Erythroblast (primary cell): ENCODE measurements around the gene SPRED3.
A peak's percentile ranks its signal among the peaks of the same experiment; 100 is the strongest.

ENCODE experiments used
- DNase-seq, 2 experiments: peaks; one replicate each; lab custom pipeline; 2025; lab: John Stamatoyannopoulos, UW
- GATA1 ChIP-seq: IDR thresholded peaks from 2 replicates; pipeline ENCODE4 v1.6.1; 2011; ENCODE audit warnings: low read depth, mild to moderate bottlenecking, control low read depth, low read length, moderate library complexity
- POLR2A ChIP-seq: IDR thresholded peaks from 2 replicates; pipeline ENCODE4 v1.6.1; 2011; ENCODE audit warnings: mild to moderate bottlenecking, low read length

Gene SPRED3

DNA sequence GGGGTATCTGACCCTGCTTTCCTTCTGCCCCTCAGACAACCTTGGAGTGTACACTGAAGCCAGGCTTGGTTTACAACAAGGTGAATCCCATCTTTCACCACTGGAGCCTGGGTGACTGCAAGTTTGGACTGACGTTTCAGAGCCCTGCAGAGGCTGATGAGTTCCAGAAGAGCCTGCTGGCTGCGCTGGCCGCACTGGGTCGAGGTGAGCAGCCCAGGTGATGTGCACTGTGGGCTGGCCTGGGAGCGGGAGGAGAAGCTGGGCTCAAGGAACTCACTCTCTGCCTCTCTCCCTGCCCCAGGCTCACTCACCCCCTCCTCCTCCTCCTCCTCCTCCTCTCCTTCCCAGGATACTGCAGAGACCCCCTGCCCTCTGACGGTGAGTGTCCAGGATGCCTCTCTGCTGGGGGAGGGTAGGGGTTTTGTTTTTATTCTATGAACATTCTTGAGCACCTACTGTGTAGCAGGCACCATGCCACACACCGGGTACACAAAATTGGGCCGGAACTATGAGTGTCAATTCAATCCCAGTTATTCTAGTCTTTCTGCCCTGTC is 3.5 kb downstream of the SPRED3 start:
- DNase-seq: no peak
- TF ChIP-seq POLR2A: no peak
- TF ChIP-seq GATA1: no peak

DNA sequence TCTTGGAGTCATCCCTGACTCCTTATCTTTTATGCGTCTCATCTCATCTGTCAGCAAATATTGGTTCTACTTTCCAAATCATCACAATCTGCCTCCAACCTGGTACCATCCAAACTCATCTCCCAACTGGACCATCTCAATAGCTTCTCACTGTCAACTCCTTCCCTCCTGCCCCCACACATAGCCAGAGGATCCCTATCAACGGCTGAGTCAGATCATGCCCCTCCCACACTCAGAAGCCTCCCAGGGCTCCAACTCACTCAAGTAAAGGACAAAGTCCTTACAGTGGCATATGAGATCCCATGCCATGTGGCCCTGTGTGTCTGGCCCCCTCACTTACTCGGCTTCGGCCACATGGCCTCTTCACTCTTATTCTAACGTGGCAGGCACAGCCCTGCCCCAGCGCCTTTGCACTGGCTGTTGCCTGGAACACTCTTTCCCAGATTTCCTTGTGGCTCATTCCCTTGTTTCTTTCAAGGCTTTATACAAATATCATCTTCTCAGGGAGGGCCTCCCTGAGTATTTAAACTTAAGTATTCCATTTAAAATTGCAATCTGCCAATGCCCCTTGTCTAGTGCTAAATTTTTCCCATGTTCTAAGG is 4.3 kb downstream of the SPRED3 start:
- peak; percentile 40 to 66 for DNase-seq
- TF ChIP-seq POLR2A (no peak), GATA1 (no peak)

DNA sequence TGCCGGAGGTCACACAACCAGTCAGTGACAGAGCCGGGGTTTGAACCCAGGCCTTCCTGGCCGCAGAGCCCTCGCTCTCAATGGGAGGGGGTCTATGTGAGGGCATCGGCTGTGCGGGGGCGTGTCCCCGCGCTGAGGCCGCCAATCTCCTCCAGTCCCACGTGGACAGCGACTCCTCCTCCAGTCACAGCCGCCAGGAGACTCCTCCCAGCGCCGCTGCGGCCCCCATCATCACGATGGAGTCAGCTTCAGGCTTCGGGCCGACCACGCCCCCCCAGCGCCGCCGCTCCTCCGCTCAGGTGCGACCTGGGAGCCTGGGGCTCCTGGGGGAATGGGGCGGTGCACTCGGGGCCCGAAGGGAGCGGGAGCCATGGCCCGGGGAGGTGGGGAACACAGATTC is 6.0 kb downstream of the SPRED3 start:
- peak; percentile 54 to 63 for DNase-seq
- TF ChIP-seq GATA1: no peak
- no peak for TF ChIP-seq POLR2A

DNA sequence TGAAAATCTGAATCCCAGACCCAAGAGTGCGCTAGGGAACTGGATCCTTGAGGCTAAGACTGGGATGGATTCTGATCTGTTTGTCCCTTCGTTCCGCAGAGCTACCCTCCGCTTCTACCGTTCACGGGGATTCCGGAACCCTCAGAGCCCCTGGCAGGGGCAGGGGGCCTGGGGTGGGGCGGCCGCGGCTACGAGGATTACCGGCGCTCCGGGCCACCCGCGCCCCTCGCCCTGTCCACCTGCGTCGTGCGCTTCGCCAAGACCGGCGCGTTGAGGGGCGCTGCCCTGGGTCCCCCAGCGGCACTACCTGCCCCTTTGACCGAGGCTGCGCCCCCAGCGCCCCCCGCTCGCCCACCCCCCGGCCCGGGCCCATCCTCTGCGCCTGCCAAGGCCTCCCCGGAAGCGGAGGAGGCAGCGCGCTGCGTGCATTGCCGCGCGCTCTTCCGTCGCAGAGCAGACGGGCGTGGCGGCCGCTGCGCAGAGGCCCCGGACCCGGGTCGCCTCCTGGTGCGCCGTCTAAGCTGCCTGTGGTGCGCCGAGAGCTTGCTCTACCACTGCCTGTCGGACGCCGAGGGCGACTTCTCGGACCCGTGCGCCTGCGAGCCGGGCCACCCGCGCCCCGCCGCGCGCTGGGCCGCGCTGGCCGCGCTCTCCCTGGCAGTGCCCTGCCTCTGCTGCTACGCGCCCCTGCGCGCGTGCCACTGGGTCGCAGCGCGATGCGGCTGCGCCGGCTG is 7.1 kb downstream of the SPRED3 start:
- no peak for TF ChIP-seq GATA1
- TF ChIP-seq POLR2A: no peak
- no peak for DNase-seq

DNA sequence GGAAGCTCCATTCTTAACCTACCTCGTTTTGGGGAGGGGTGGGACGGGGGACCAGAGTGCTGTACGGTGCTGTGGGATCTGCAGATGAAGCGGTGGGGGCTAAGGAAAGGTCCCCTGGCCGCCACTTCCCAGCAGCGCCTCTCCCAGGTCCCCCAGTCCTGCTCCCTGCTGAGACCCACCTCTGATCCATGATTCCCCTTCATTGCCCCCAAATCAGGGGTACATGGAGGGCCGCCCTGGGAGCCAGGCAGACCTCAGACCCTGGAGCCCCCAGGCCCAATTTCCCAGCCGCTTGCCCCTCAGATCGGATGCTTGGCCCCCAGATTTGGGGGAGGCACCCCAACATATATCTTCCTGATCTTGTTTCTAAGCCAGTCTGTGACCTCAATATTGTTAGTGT is 10.6 kb downstream of the SPRED3 start:
- DNase-seq: no peak

DNA sequence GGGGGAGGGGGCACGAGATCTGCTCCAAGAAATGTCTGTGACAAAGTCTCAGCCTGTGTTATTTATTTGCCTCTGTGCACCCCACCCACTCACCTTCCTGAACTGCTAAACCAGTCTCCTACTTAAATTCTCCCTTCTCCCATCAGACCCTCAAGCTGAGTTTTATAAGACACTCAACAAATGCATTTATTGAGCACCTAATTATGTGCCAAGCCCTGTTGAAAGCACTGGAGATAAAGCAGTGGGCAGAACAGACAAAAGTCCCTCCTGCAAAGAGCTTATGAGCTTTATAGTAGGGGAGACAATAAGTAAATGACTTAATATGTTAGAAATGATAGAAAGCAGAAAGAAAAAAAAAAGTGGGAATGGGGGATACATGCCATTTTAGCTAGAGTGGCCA is 11.0 kb downstream of the SPRED3 start:
- TF ChIP-seq POLR2A: no peak
- TF ChIP-seq GATA1: no peak
- no peak for DNase-seq

More for the DNA sequence above, 10.6 kb downstream of the SPRED3 start:
- TF ChIP-seq POLR2A: no peak
- no peak for TF ChIP-seq GATA1

DNA sequence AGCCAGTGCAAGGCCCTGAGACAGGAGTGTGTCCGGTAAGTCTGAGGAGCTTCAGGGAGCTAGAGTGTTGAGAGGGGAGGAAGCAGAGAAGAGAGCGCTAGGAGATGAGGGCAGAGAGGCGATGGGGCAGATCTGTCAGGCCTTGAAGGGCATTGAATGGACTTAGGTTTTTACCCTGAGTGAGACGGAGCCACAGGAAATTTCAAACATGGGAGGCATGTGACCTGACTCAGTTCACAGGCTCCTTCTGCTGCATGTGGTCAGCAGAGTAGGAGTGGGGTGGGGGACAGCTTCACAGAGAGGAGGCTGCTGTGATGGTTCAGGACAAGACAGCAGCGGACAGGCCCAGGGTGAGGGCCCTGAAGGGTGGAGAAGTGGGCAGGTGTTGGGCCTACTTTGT is 11.9 kb downstream of the SPRED3 start:
- no peak for TF ChIP-seq POLR2A
- TF ChIP-seq GATA1: no peak
- no peak for DNase-seq

DNA sequence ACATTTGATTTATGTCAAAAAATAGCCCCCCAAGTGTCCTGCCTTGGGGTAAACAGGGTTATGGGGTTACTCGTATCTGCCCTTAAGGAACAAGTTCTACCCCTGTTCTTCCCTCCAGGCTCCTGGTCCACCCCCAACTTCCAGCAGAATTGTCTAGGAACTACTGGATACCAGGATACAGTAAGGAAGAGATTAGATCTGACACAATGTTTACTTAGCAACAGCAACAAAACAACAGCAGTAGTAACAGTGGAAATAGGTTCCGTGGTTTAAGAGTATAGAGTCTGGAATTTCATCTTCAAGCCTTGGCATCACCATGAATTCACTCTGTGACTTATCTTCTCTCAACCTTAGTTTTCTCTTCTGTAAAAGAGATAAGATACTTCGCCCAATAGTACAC is 12.7 kb downstream of the SPRED3 start:
- TF ChIP-seq GATA1 (no peak), POLR2A (no peak)
- no peak for DNase-seq

DNA sequence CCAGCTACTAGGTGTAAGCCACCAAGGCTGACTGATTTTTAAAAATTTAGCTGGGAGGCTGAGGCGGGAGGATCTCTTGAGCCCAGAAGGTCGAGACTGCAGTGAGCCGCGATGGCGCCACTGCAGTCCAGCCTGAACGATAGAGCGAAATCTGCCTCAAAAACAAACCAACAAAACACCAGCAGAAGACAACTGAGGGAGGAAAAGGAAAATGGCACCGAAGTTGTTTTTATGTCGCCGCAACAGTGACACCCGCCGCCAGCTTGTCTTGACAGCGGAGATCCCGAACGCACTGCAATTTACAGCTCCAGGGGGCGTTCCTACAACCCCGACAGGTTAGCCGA is 14.1 kb downstream of the SPRED3 start:
- TF ChIP-seq POLR2A: peak; percentile 32
- no peak for TF ChIP-seq GATA1
- no peak for DNase-seq

DNA sequence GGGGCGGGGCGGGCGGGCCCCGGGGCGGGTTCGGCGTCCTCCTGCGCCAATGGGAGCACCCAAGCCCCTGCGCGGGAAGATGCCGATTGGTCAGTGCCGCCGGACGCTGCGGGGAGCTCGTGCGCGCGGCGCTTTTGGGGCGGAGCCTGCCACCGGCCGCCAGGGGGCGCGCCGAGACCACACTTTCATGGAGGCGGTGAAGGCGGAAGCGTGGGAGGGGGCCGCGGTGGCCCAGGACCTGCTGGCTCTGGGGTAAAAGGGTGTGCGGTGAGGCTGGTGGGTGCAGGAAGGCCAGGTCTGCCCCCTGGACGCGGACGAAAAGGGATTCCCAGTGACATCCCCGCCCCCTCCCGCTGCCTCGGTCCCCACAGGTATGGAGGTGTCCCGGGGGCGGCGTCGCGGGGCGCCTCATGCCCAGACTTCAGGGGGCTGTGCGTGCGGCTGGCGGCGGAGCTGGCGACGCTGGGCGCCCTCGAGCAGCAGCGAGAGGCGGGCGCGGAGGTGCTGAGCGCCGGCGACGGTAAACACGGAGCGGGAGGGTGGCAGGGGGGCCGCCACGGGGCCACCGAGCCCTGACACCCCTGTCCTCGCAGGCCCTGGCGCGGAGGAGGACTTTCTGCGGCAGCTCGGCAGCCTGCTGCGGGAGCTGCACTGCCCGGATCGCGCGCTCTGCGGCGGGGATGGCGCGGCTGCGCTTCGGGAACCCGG is 14.6 kb downstream of the SPRED3 start, which contains the start of gene FAM98C:
Gene FAM98C, plus strand, starts transcription at position 127 of the 708 bp plus-strand sequence. Its CDS starts 61 bp downstream, at position 188.
- peak; percentile 98 to 99 for DNase-seq
- TF ChIP-seq POLR2A (peak; percentile 50), GATA1 (no peak)

DNA sequence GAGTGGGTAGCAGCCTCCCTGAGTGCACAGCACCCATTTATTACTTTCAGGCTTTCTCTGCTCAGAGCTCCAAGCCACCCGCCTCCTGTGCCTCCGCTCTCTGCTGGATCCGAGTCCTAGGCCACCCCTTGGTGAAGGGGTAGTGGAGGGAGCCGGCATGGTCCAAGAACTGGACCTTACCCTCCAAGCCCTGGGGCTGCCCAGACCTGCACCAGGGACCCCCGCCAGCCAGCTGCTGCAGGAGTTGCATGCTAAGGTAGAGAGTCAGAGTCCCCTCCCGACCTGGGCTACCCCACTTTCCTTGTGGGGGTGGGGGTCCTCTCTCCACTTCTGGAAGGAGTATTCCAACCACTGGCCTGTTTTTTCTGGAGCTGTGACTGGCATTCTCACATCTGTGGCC is 16.4 kb downstream of the SPRED3 start:
- DNase-seq: no peak
- no peak for TF ChIP-seq GATA1
- TF ChIP-seq POLR2A: no peak

DNA sequence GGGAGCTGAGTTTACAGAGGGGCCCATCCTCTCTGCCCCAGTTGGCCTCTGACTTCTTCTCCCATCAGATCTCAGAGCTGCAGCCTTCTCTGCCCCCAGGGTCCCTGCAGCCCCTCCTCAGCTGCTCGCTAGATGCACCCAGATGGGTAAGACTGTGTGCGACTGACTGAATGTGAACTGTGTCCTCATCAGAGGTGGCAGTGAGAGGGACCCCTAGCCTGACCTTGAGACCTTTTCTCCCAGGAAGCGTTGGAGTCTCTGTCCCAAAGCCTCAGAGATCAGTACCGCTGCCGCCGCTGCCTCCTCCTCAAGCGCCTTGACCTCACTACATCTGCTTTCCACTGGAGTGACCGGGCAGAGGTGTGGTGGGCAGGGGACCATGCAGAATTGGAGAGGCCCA is 16.8 kb downstream of the SPRED3 start:
- TF ChIP-seq POLR2A (no peak), GATA1 (no peak)
- no peak for DNase-seq

DNA sequence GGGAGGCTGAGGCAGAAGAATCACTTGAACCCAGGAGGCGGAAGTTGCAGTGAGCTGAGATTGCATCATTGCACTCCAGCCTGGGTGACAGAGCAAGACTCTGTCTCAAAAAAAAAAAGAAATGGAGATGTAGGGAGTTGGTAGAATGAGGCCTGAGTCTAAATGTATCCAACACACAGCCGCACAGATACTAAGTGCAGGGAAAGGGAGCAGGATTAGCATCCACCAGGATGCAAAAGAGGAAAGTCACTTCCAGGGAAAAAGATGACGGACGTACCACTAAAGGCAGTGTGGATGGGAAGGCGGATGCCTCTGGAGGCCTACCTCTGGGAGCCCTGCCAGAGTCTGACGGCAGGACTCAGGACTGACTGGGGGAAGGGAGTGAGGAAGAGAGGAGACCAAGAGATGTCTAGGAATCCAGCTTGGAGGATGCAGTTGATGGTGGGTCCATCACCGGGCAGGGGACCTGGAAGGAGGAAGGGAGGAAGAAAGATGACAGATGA is 21.2 kb downstream of the SPRED3 start:
- no peak for DNase-seq
- peak; percentile 15 for TF ChIP-seq POLR2A
- no peak for TF ChIP-seq GATA1

DNA sequence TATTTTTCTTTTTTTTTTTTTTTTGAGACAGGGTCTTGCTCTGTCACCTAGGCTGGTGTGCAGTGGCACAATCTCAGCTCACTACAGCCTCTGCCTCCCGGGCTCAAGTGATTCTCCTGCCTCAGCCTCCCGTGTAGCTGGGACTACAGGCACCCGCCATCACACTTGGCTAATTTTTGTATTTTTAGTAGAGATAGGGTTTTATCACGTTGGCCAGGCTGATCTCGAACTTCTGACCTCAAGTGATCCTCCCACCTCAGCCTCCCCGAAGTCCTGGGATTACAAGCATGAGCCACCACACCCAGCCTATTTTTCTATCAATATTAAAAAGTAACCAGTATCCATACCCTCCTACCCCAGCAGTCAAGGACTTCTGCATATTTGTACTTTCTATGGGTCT is 21.9 kb downstream of the SPRED3 start:
- peak in 1 of 2 experiments; percentile 50 for DNase-seq
